HG03460 (cell line): ENCODE data around the gene RPAP2.
"Not testable (repeated sequence)": the region's sequence is repeated elsewhere in the genome, so short reads cannot be mapped to it uniquely, and the experiment has no call there.

Source experiments
- ATAC-seq: cut with Tn5 transposase; IDR thresholded peaks from one replicate; pipeline ENCODE4 v1.9.1; 2021; ENCODE audit not compliant: unreplicated experiment

The RPAP2 gene

GRCh38 chr1:92374223-92374622 lies 75.4 kb downstream of the RPAP2 start:
- ATAC-seq = no peak

- ATAC-seq = no peak
Measured at GRCh38 chr1:92376345-92376744, 77.5 kb downstream of the RPAP2 start.

GRCh38 chr1:92377991-92378390 lies 79.1 kb downstream of the RPAP2 start:
- ATAC-seq = not testable (repeated sequence)

GRCh38 chr1:92380867-92381266 lies 82.0 kb downstream of the RPAP2 start:
- ATAC-seq = no peak

- ATAC-seq = not testable (repeated sequence)
Measured at GRCh38 chr1:92393966-92394365, 95.1 kb downstream of the RPAP2 start.

- ATAC-seq = no peak
Measured at GRCh38 chr1:92398519-92398918, 99.7 kb downstream of the RPAP2 start.

- peak; percentile 81 for ATAC-seq
Measured at GRCh38 chr1:92399076-92399475, 100.2 kb downstream of the RPAP2 start.

- ATAC-seq = no peak
Measured at GRCh38 chr1:92404661-92405060, 105.8 kb downstream of the RPAP2 start.

GRCh38 chr1:92408825-92409224 lies 110.0 kb downstream of the RPAP2 start:
- no peak for ATAC-seq

GRCh38 chr1:92409946-92410549 lies 111.2 kb downstream of the RPAP2 start:
- ATAC-seq = no peak

- no peak for ATAC-seq
Measured at GRCh38 chr1:92410706-92411105, 111.8 kb downstream of the RPAP2 start.

GRCh38 chr1:92411511-92411910 lies 112.7 kb downstream of the RPAP2 start:
- ATAC-seq = no peak

GRCh38 chr1:92419642-92420041 lies 120.8 kb downstream of the RPAP2 start:
- no peak for ATAC-seq

- no peak for ATAC-seq
Measured at GRCh38 chr1:92424381-92424780, 125.5 kb downstream of the RPAP2 start.

- no peak for ATAC-seq
Measured at GRCh38 chr1:92425617-92426016, 126.8 kb downstream of the RPAP2 start.

GRCh38 chr1:92430030-92430429 lies 131.2 kb downstream of the RPAP2 start:
- ATAC-seq = no peak

- not testable (repeated sequence) for ATAC-seq
Measured at GRCh38 chr1:92434572-92434971, 135.7 kb downstream of the RPAP2 start.

- no peak for ATAC-seq
Measured at GRCh38 chr1:92439291-92439690, 140.4 kb downstream of the RPAP2 start.

GRCh38 chr1:92441316-92441696 lies 142.4 kb downstream of the RPAP2 start:
- ATAC-seq = no peak

GRCh38 chr1:92441697-92442342 lies 143.0 kb downstream of the RPAP2 start:
- ATAC-seq = no peak

GRCh38 chr1:92442351-92442750 lies 143.5 kb downstream of the RPAP2 start:
- no peak for ATAC-seq

GRCh38 chr1:92443893-92444292 lies 145.0 kb downstream of the RPAP2 start:
- ATAC-seq = no peak

GRCh38 chr1:92444351-92444750 lies 145.5 kb downstream of the RPAP2 start:
- ATAC-seq = no peak
